CD4-positive, CD25-positive, alpha-beta regulatory T cell (primary cell): Measurements from ENCODE around the gene RUNX1. TPM values are rescaled to one million over a fixed set of nuclear protein-coding genes. Genes with fewer than 3 reads are reported as not detected.

ENCODE experiments used
- ATAC-seq, 2 donors: fragments of 150-1000 bp; cut with Tn5 transposase; one replicate each; pipeline ENCODE4 v1.10.0; 2021; ENCODE audit warnings: low read depth in 2 of 2, moderate number of reproducible peaks in 2 of 2, moderate library complexity in 1 of 2
- DNase-seq, 3 donors: peaks; one replicate each; pipeline versions ENCODE4 v3.0.0 to v3.0.0-alpha.2; 2012 to 2022; ENCODE audit warnings: mixed read lengths in 1 of 3
- H3K27ac ChIP-seq: one replicate; pipeline ENCODE4 v1.7.0; 2013; ENCODE audit warnings: mild to moderate bottlenecking, low read length; ENCODE audit not compliant: insufficient read depth, poor library complexity, severe bottlenecking
- H3K27me3 ChIP-seq: one replicate; pipeline ENCODE4 v1.7.0; 2013; ENCODE audit warnings: low read length; ENCODE audit not compliant: control insufficient read depth, insufficient read depth
- H3K36me3 ChIP-seq: one replicate; pipeline ENCODE4 v1.7.0; 2013; ENCODE audit warnings: mild to moderate bottlenecking, low read length, moderate library complexity; ENCODE audit not compliant: control insufficient read depth, insufficient read depth
- H3K4me1 ChIP-seq: 2 replicates; pipeline ENCODE4 v1.7.0; 2013; ENCODE audit warnings: mild to moderate bottlenecking, low read length; ENCODE audit not compliant: insufficient read depth, control insufficient read depth, poor library complexity, severe bottlenecking
- H3K4me3 ChIP-seq: one replicate; pipeline ENCODE4 v1.7.0; 2013; ENCODE audit warnings: low read depth, mild to moderate bottlenecking, low read length, moderate library complexity
- H3K9me3 ChIP-seq, 2 experiments: 1 replicate in 1 of 2; 2 replicates in 1 of 2; pipeline ENCODE4 v1.7.0; 2013; ENCODE audit warnings: low read length in 2 of 2, mild to moderate bottlenecking in 1 of 2, moderate library complexity in 1 of 2; ENCODE audit not compliant: control insufficient read depth in 2 of 2
- H3K27ac Mint-ChIP-seq, 3 donors: one replicate each; pipeline ENCODE4 v1.8.0; 2020 to 2022; ENCODE audit warnings: mild to moderate bottlenecking in 3 of 3, mixed read lengths in 3 of 3, moderate library complexity in 2 of 3
- H3K27me3 Mint-ChIP-seq: one replicate; pipeline ENCODE4 v1.8.0; 2022; ENCODE audit warnings: mild to moderate bottlenecking, mixed read lengths
- H3K36me3 Mint-ChIP-seq: one replicate; pipeline ENCODE4 v1.8.0; 2020; ENCODE audit warnings: mixed read lengths
- H3K4me1 Mint-ChIP-seq, 4 donors: one replicate each; pipeline ENCODE4 v1.8.0; 2020 to 2022; ENCODE audit warnings: mixed read lengths in 4 of 4, mild to moderate bottlenecking in 1 of 4
- H3K4me3 Mint-ChIP-seq, 4 donors: one replicate each; pipeline ENCODE4 v1.8.0; 2020 to 2022; ENCODE audit warnings: mild to moderate bottlenecking in 4 of 4, mixed read lengths in 4 of 4, moderate library complexity in 3 of 4
- H3K9me3 Mint-ChIP-seq, 7 donors: one replicate each; pipeline ENCODE4 v1.8.0; 2020 to 2022; ENCODE audit warnings: mixed read lengths in 7 of 7, mild to moderate bottlenecking in 3 of 7, moderate library complexity in 2 of 7
- polyA plus RNA-seq, 4 donors: library from polyadenylated mRNA; unstranded; fragments of 300-500 nt; fragmentation: Illumina TruSeq; gene quantifications; one replicate each; pipeline ENCODE4 v1.2.3, GENCODE V29; 2021
- total RNA-seq: library from RNA; stranded (reverse); gene quantifications from one replicate; pipeline ENCODE4 v1.2.3, GENCODE V29; 2022

The RUNX1 gene
- total and polyA plus RNA-seq, 5 donors from 2014 or later: 14.2 to 133 (median 21.4) TPM

- Mint-ChIP-seq H3K36me3 (peaks cover 47% of the 10 kb centered on the region), H3K4me1 (peaks cover 43 to 97% (median 81%) of the 10 kb centered on the region in 4 donors), H3K27ac (peak overlapping the region; percentile 44 to 96 (median 90)), H3K9me3 (no peaks in the 10 kb centered on the region), H3K4me3 (peak overlapping the region; percentile 35 to 82 (median 65)), H3K27me3 (no peaks in the 10 kb centered on the region)
- H3K4me3 ChIP-seq: peak overlapping the region; percentile 22
- peak overlapping the region; percentile 42 for H3K27ac ChIP-seq
- no peaks in the 10 kb centered on the region for H3K9me3 ChIP-seq
- no peaks in the 10 kb centered on the region for H3K27me3 ChIP-seq
- H3K4me1 ChIP-seq: peaks cover 84% of the 10 kb centered on the region
- no peak for ATAC-seq
- H3K36me3 ChIP-seq: peaks cover 41% of the 10 kb centered on the region
- no peak for DNase-seq
These were observed 13.5 kb downstream of the RUNX1 start for GRCh38 chr21:35035581-35035980.

GRCh38 chr21:35035116-35035515 lies 14.0 kb downstream of the RUNX1 start:
- H3K4me3 ChIP-seq: peak overlapping the region; percentile 22
- DNase-seq: no peak

GRCh38 chr21:35034203-35034926 lies 14.7 kb downstream of the RUNX1 start:
- Histone ChIP-seq H3K27me3 (no peaks in the 10 kb centered on the region), H3K27ac (no peak overlapping the region), H3K4me3 (peak overlapping the region; percentile 22), H3K4me1 (peaks cover 82% of the 10 kb centered on the region), H3K36me3 (peaks cover 40% of the 10 kb centered on the region), H3K9me3 (no peaks in the 10 kb centered on the region)
- DNase-seq: no peak
- no peaks in the 10 kb centered on the region for H3K27me3 Mint-ChIP-seq
- H3K27ac Mint-ChIP-seq: peak overlapping the region; percentile 78 to 97 (median 96)
- peak overlapping the region; percentile 49 to 82 (median 60) for H3K4me3 Mint-ChIP-seq
- no peak for ATAC-seq
- peaks cover 57% of the 10 kb centered on the region for H3K36me3 Mint-ChIP-seq
- no peaks in the 10 kb centered on the region for H3K9me3 Mint-ChIP-seq
- peaks cover 48 to 98% (median 79%) of the 10 kb centered on the region in 4 donors for H3K4me1 Mint-ChIP-seq

More at GRCh38 chr21:35035116-35035515, 14.0 kb downstream of the RUNX1 start:
- Mint-ChIP-seq H3K4me3 (peak overlapping the region; percentile 35 to 82 (median 58)), H3K4me1 (peaks cover 47 to 98% (median 82%) of the 10 kb centered on the region in 4 donors), H3K27me3 (no peaks in the 10 kb centered on the region), H3K36me3 (peaks cover 51% of the 10 kb centered on the region), H3K9me3 (no peaks in the 10 kb centered on the region), H3K27ac (peak overlapping the region; percentile 44 to 96 (median 90))
- Histone ChIP-seq H3K36me3 (peaks cover 40% of the 10 kb centered on the region), H3K4me1 (peaks cover 84% of the 10 kb centered on the region), H3K27me3 (no peaks in the 10 kb centered on the region), H3K9me3 (no peaks in the 10 kb centered on the region), H3K27ac (no peak overlapping the region)
- ATAC-seq: no peak

GRCh38 chr21:35032474-35033263 lies 16.4 kb downstream of the RUNX1 start:
- Mint-ChIP-seq H3K27me3 (no peaks in the 10 kb centered on the region), H3K36me3 (peaks cover 54% of the 10 kb centered on the region), H3K27ac (peak overlapping the region; percentile 32 to 96 (median 68)), H3K9me3 (no peaks in the 10 kb centered on the region), H3K4me1 (peaks cover 42 to 99% (median 83%) of the 10 kb centered on the region in 4 donors), H3K4me3 (peak overlapping the region in 2 of 4 donors; percentile 7 to 42)
- Histone ChIP-seq H3K27ac (no peak overlapping the region), H3K27me3 (no peaks in the 10 kb centered on the region), H3K9me3 (no peaks in the 10 kb centered on the region), H3K4me3 (peak overlapping the region; percentile 21), H3K4me1 (peaks cover 83% of the 10 kb centered on the region), H3K36me3 (peaks cover 39% of the 10 kb centered on the region)
- DNase-seq (no peak), ATAC-seq (no peak)

GRCh38 chr21:35028451-35028978 lies 20.6 kb downstream of the RUNX1 start:
- ATAC-seq (no peak), DNase-seq (no peak)
- H3K27me3 ChIP-seq: no peaks in the 10 kb centered on the region
- H3K4me1 ChIP-seq: peaks cover 80% of the 10 kb centered on the region
- H3K27ac ChIP-seq: peak overlapping the region; percentile 94
- H3K4me1 Mint-ChIP-seq: peaks cover 34 to 96% (median 82%) of the 10 kb centered on the region in 4 donors
- peak overlapping the region; percentile 97 to 99 (median 98) for H3K27ac Mint-ChIP-seq
- peaks cover 34% of the 10 kb centered on the region for H3K36me3 Mint-ChIP-seq
- peak overlapping the region; percentile 85 for H3K4me3 ChIP-seq
- H3K36me3 ChIP-seq: peaks cover 16% of the 10 kb centered on the region
- no peaks in the 10 kb centered on the region for H3K27me3 Mint-ChIP-seq
- H3K9me3 ChIP-seq: no peaks in the 10 kb centered on the region
- H3K9me3 Mint-ChIP-seq: no peaks in the 10 kb centered on the region
- peak overlapping the region; percentile 92 to 95 (median 94) for H3K4me3 Mint-ChIP-seq

- H3K4me1 ChIP-seq: peaks cover 80% of the 10 kb centered on the region
- peaks cover 16% of the 10 kb centered on the region for H3K36me3 ChIP-seq
- peak overlapping the region; percentile 97 to 99 (median 98) for H3K27ac Mint-ChIP-seq
- DNase-seq: peak in 1 of 3 donors; percentile 44
- no peaks in the 10 kb centered on the region for H3K9me3 Mint-ChIP-seq
- H3K27me3 Mint-ChIP-seq: no peaks in the 10 kb centered on the region
- no peak for ATAC-seq
- no peaks in the 10 kb centered on the region for H3K9me3 ChIP-seq
- peaks cover 28 to 96% (median 80%) of the 10 kb centered on the region in 4 donors for H3K4me1 Mint-ChIP-seq
- H3K27ac ChIP-seq: peak overlapping the region; percentile 94
- peaks cover 27% of the 10 kb centered on the region for H3K36me3 Mint-ChIP-seq
- H3K27me3 ChIP-seq: no peaks in the 10 kb centered on the region
- H3K4me3 Mint-ChIP-seq: peak overlapping the region; percentile 92 to 95 (median 94)
- H3K4me3 ChIP-seq: peak overlapping the region; percentile 85
These were observed 21.3 kb downstream of the RUNX1 start for GRCh38 chr21:35027563-35028450.
